Mesenchymal stem cell (in vitro differentiated cells and primary cell): ENCODE data around the gene TBCE.
"Not testable (repeated sequence)": the region's sequence is repeated elsewhere in the genome, so short reads cannot be mapped to it uniquely, and the experiment has no call there.

Source experiments
- DNase-seq: peaks from one replicate; pipeline ENCODE4 v3.0.0-alpha.2; 2013
- H2AFZ ChIP-seq: one replicate; pipeline ENCODE4 v1.6.1; 2013; ENCODE audit warnings: low read depth, mild to moderate bottlenecking, control low read depth, inconsistent platforms, low read length, moderate library complexity
- H2AK5ac ChIP-seq: 2 replicates; pipeline ENCODE4 v1.6.1; 2013; ENCODE audit warnings: low read length, moderate library complexity, mild to moderate bottlenecking, inconsistent platforms; ENCODE audit not compliant: severe bottlenecking
- H2BK120ac ChIP-seq: one replicate; pipeline ENCODE4 v1.6.1; 2013; ENCODE audit warnings: low read depth, mild to moderate bottlenecking, inconsistent platforms, low read length, moderate library complexity
- H2BK12ac ChIP-seq, 2 experiments: one replicate each; pipeline ENCODE4 v1.6.1; 2013; ENCODE audit warnings: inconsistent platforms in 2 of 2, low read length in 2 of 2, mild to moderate bottlenecking in 2 of 2, moderate library complexity in 2 of 2, control low read depth in 1 of 2
- H2BK15ac ChIP-seq: one replicate; pipeline ENCODE4 v1.6.1; 2013; ENCODE audit warnings: mild to moderate bottlenecking, low read depth, inconsistent platforms; ENCODE audit not compliant: poor library complexity, severe bottlenecking
- H2BK5ac ChIP-seq: 2 replicates; pipeline ENCODE4 v1.6.1; 2013; ENCODE audit warnings: low read depth, mild to moderate bottlenecking, low read length, control low read depth, inconsistent platforms; ENCODE audit not compliant: poor library complexity, severe bottlenecking
- H3K14ac ChIP-seq, 2 experiments: one replicate each; pipeline ENCODE4 v1.6.1; 2013; ENCODE audit warnings: inconsistent platforms in 2 of 2, low read length in 2 of 2, control low read depth in 1 of 2, mild to moderate bottlenecking in 1 of 2, moderate library complexity in 1 of 2
- H3K18ac ChIP-seq, 2 experiments: one replicate each; pipeline ENCODE4 v1.6.1; 2013; ENCODE audit warnings: inconsistent platforms in 2 of 2, low read length in 2 of 2, control low read depth in 1 of 2, low read depth in 1 of 2, mild to moderate bottlenecking in 1 of 2
- H3K23ac ChIP-seq, 2 experiments: one replicate each; pipeline ENCODE4 v1.6.1; 2013; ENCODE audit warnings: inconsistent platforms in 2 of 2, low read length in 2 of 2, mild to moderate bottlenecking in 2 of 2, moderate library complexity in 2 of 2, control low read depth in 1 of 2
- H3K27ac ChIP-seq: 2 replicates; pipeline ENCODE4 v1.5.1; 2013; ENCODE audit warnings: mild to moderate bottlenecking, moderate library complexity, low read length, control low read depth, inconsistent platforms; ENCODE audit not compliant: poor library complexity, severe bottlenecking
- H3K27me3 ChIP-seq, 2 experiments: 2 replicates each; pipeline versions ENCODE4 v1.6.1 to v1.7.0; 2013; ENCODE audit warnings: low read length in 2 of 2, mild to moderate bottlenecking in 2 of 2, moderate library complexity in 2 of 2, control low read depth in 1 of 2, inconsistent platforms in 1 of 2; ENCODE audit not compliant: control insufficient read depth in 1 of 2, insufficient read depth in 1 of 2
- H3K36me3 ChIP-seq, 2 experiments: 2 replicates each; pipeline versions ENCODE4 v1.6.1 to v1.7.0; 2013; ENCODE audit warnings: low read length in 2 of 2, control low read depth in 1 of 2, inconsistent platforms in 1 of 2, low read depth in 1 of 2, mild to moderate bottlenecking in 1 of 2; ENCODE audit not compliant: insufficient read depth in 2 of 2, control insufficient read depth in 1 of 2
- H3K4ac ChIP-seq, 2 experiments: one replicate each; pipeline ENCODE4 v1.6.1; 2013; ENCODE audit warnings: inconsistent platforms in 2 of 2, low read length in 2 of 2, mild to moderate bottlenecking in 2 of 2, moderate library complexity in 2 of 2, control low read depth in 1 of 2, low read depth in 1 of 2
- H3K4me1 ChIP-seq: 2 replicates; pipeline ENCODE4 v1.6.1; 2013; ENCODE audit warnings: low read depth, low read length, control low read depth; ENCODE audit not compliant: control insufficient read depth, insufficient read depth
- H3K4me2 ChIP-seq: 2 replicates; pipeline ENCODE4 v1.6.1; 2013; ENCODE audit warnings: low read length, mild to moderate bottlenecking, inconsistent platforms; ENCODE audit not compliant: poor library complexity, severe bottlenecking
- H3K4me3 ChIP-seq, 2 experiments: 2 replicates each; pipeline versions ENCODE4 v1.5.1 to v1.7.0; 2013; ENCODE audit warnings: low read length in 2 of 2, mild to moderate bottlenecking in 2 of 2, control low read depth in 1 of 2, low read depth in 1 of 2; ENCODE audit not compliant: insufficient read depth in 1 of 2
- H3K79me1 ChIP-seq: replicated peaks from 2 replicates; pipeline ENCODE4 v1.6.1; 2013; ENCODE audit warnings: mild to moderate bottlenecking, control low read depth, low read length, inconsistent platforms; ENCODE audit not compliant: poor library complexity, severe bottlenecking
- H3K9ac ChIP-seq: 2 replicates; pipeline ENCODE4 v1.7.0; 2013; ENCODE audit warnings: mild to moderate bottlenecking, low read length, moderate library complexity
- H3K9me3 ChIP-seq: 2 replicates; pipeline ENCODE4 v1.7.0; 2013; ENCODE audit warnings: mild to moderate bottlenecking, low read length; ENCODE audit not compliant: control insufficient read depth
- H4K8ac ChIP-seq: one replicate; pipeline ENCODE4 v1.6.1; 2013; ENCODE audit warnings: inconsistent platforms, mild to moderate bottlenecking, low read length, moderate library complexity
- H4K91ac ChIP-seq: one replicate; pipeline ENCODE4 v1.6.1; 2013; ENCODE audit warnings: mild to moderate bottlenecking, low read length, inconsistent platforms
- WGBS: methylation state at CpG from one replicate; pipeline ENCODE4 v1.1.7; 2013; ENCODE audit warnings: mixed read lengths; 5-methylcytosine and 5-hydroxymethylcytosine counted together

Gene TBCE

DNA sequence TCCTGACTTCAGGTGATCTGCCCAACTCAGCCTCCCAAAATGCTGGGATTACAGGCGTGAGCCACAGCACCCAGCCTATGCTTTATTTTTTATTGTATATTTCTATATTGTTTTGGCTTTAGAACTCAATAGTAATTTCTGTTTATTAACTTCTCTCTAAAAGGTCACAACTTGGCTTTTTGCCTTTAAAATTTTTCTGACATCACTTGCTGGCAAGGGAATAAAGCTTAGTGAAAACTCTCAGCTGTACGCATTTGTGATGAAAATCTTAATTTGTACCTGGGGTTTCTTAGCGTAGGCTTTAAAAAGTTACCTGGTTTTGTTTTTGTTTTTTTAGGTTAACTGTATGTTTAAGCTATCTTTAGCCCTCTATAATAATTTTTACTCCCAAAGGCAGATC, 100.8 kb downstream of the TBCE start:
- Histone ChIP-seq H3K23ac (no peak overlapping the region), H2BK15ac (no peak overlapping the region), H2AK5ac (no peak overlapping the region), H2BK5ac (no peak overlapping the region), H3K27me3 (no peaks in the 10 kb centered on the region), H3K9ac (no peak overlapping the region), H2BK12ac (no peak overlapping the region), H3K14ac (no peak overlapping the region), H3K4me1 (no peaks in the 10 kb centered on the region), H3K79me1 (peaks cover 1% of the 10 kb centered on the region), H3K27ac (no peak overlapping the region), H2BK120ac (no peak overlapping the region), H4K8ac (no peak overlapping the region), H3K4ac (no peak overlapping the region), H3K9me3 (no peaks in the 10 kb centered on the region), H3K18ac (no peak overlapping the region), H4K91ac (no peak overlapping the region), H3K4me2 (no peak overlapping the region), H2AFZ (no peak overlapping the region), H3K36me3 (peaks cover 0 to 21% of the 10 kb centered on the region in 2 experiments), H3K4me3 (no peak overlapping the region)
- WGBS, result 88% methylated on average over 1 of the region's 3 CpGs
- no peak for DNase-seq

DNA sequence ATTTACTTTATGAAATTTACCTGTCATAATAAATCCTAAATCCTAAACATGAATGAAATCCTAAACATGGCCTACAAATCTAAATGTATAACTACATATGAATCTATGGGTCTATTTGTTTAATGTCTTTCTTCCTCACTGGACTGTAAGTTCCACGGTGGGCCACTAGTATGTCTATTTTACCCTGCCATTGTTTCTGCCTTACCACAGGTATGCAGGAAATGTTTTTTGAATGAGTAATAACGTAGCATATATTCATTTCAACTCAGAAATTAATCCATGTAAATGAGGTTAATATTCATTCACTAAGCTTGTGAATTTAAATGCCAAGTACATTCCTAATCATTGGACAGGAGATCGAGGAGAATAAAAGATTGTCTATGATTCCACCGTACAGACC, 101.7 kb downstream of the TBCE start:
- H3K27me3 ChIP-seq, result no peaks in the 10 kb centered on the region
- no peak overlapping the region for H3K14ac ChIP-seq
- H3K4me2 ChIP-seq, result no peak overlapping the region
- H2AK5ac ChIP-seq, result no peak overlapping the region
- no peak overlapping the region for H3K9ac ChIP-seq
- no peak overlapping the region for H4K91ac ChIP-seq
- H3K36me3 ChIP-seq, result peaks cover 0 to 21% of the 10 kb centered on the region in 2 experiments
- H2BK15ac ChIP-seq, result no peak overlapping the region
- H3K4me1 ChIP-seq, result no peaks in the 10 kb centered on the region
- H3K4ac ChIP-seq, result no peak overlapping the region
- no peak overlapping the region for H2AFZ ChIP-seq
- H3K4me3 ChIP-seq, result no peak overlapping the region
- H3K9me3 ChIP-seq, result no peaks in the 10 kb centered on the region
- H2BK120ac ChIP-seq, result no peak overlapping the region
- WGBS, result 100% methylated on average over 2 of the region's 4 CpGs
- no peak overlapping the region for H2BK12ac ChIP-seq
- H2BK5ac ChIP-seq, result no peak overlapping the region
- no peak overlapping the region for H3K18ac ChIP-seq
- no peak overlapping the region for H4K8ac ChIP-seq
- H3K23ac ChIP-seq, result no peak overlapping the region
- peak; percentile 7 for DNase-seq
- H3K79me1 ChIP-seq, result peaks cover 1% of the 10 kb centered on the region
- no peak overlapping the region for H3K27ac ChIP-seq

GRCh38 chr1:235469897-235470296, 102.7 kb downstream of the TBCE start:
- peaks cover 0 to 17% of the 10 kb centered on the region in 2 experiments for H3K36me3 ChIP-seq
- H2BK15ac ChIP-seq, H2AK5ac ChIP-seq, H4K91ac ChIP-seq, H3K4ac ChIP-seq, H3K4me2 ChIP-seq, H3K23ac ChIP-seq, H2BK120ac ChIP-seq, H3K9ac ChIP-seq, H3K14ac ChIP-seq, H3K4me1 ChIP-seq, H3K18ac ChIP-seq, H3K27ac ChIP-seq, H3K79me1 ChIP-seq, H3K27me3 ChIP-seq, H3K9me3 ChIP-seq, H2AFZ ChIP-seq, H2BK5ac ChIP-seq, DNase-seq, H4K8ac ChIP-seq, H2BK12ac ChIP-seq, H3K4me3 ChIP-seq: not testable (repeated sequence)
- 92% methylated on average over 1 of the region's 2 CpGs for WGBS

- Histone ChIP-seq H2BK15ac (no peak overlapping the region), H4K8ac (no peak overlapping the region), H2BK120ac (no peak overlapping the region), H3K79me1 (no peaks in the 10 kb centered on the region), H3K14ac (no peak overlapping the region), H3K4me2 (no peak overlapping the region), H3K4me1 (no peaks in the 10 kb centered on the region), H3K36me3 (peaks cover 0 to 11% of the 10 kb centered on the region in 2 experiments), H3K9ac (no peak overlapping the region), H3K4ac (no peak overlapping the region), H3K18ac (no peak overlapping the region), H4K91ac (no peak overlapping the region), H3K23ac (no peak overlapping the region), H3K27ac (no peak overlapping the region), H3K9me3 (no peaks in the 10 kb centered on the region), H2BK12ac (no peak overlapping the region), H3K4me3 (no peak overlapping the region), H2AK5ac (no peak overlapping the region), H2BK5ac (no peak overlapping the region), H2AFZ (no peak overlapping the region), H3K27me3 (no peaks in the 10 kb centered on the region)
- WGBS, result 92% methylated on average over 4 of the region's 6 CpGs
- DNase-seq, result no peak
These were observed 103.7 kb downstream of the TBCE start for GRCh38 chr1:235470741-235471439.
